Measurements from ENCODE around the gene CLEC18B. TPM values are rescaled to one million over a fixed set of nuclear protein-coding genes. Genes with fewer than 3 reads are reported as not detected.

CLEC18B gene
- total RNA-seq, 1 donor from 2014 or later: 0.30 TPM

DNA sequence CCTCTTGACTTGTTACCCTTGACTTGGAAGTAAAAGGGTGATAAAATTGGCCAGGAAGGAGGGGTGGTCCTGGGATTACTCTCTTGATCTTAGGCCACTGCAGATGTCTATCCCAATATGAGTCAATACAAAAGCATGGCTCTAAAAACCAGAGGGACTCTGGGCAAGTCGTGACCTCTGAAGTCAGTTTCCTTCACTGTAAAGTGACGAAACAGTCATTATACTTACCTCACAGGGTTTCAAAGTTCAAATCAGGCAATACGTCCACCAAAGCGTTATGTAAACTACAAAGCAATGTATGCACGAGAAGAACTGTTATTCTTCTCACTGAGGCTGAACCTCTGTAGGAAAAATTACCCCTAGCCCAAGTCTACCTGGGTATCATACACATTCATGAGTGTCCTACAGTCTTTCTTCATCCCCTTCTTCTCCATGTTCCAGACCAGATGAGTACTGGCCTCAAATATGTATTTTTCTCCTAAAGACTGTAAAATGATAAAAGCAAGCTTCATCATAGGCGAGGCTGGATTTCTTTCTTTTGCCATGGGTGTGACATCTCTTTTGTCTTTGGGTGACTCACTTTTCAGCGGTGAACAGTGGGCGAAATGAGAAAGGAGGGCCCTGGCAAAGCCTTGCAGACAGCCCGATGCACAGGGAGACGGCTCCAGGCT is 34.5 kb upstream of the CLEC18B start:
- peaks cover 93% of the 10 kb centered on the region for H3K36me3 ChIP-seq
- DNase-seq: no peak

DNA sequence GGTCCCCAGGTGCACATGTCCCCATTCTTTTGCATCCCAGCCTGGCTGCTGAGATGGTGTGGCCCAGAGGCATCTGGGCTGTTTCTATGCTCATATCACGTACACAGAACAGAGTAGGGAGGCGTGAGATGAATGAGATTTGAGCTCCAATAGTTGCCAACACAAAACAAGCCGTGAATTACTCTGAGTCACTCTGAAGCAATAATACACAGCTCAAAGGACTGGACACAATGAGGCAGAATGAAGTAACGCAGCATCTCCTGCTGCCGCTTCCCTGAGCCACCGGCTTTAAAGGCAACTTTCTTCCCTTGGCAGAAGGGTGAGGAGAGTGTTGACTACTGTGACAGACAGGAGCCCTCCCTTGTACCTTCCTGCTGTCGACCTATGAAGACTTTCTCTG is 33.9 kb upstream of the CLEC18B start:
- no peaks in the 10 kb centered on the region for H3K27me3 ChIP-seq (ENCODE audit: low read depth)
- peaks cover 13% of the 10 kb centered on the region for H3K4me1 ChIP-seq
- TF ChIP-seq, protein P1, sequence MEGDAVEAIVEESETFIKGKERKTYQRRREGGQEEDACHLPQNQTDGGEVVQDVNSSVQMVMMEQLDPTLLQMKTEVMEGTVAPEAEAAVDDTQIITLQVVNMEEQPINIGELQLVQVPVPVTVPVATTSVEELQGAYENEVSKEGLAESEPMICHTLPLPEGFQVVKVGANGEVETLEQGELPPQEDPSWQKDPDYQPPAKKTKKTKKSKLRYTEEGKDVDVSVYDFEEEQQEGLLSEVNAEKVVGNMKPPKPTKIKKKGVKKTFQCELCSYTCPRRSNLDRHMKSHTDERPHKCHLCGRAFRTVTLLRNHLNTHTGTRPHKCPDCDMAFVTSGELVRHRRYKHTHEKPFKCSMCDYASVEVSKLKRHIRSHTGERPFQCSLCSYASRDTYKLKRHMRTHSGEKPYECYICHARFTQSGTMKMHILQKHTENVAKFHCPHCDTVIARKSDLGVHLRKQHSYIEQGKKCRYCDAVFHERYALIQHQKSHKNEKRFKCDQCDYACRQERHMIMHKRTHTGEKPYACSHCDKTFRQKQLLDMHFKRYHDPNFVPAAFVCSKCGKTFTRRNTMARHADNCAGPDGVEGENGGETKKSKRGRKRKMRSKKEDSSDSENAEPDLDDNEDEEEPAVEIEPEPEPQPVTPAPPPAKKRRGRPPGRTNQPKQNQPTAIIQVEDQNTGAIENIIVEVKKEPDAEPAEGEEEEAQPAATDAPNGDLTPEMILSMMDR (IDR thresholded peaks at IDR 0.05; ENCODE audit: borderline replicate concordance): no peak
- H3K36me3 ChIP-seq: peaks cover 89% of the 10 kb centered on the region
- H3K4me3 ChIP-seq: no peak overlapping the region
- no peak for DNase-seq
- no peaks in the 10 kb centered on the region for H3K9me3 ChIP-seq (replicated peaks)
- intact Hi-C loops (cut with micrococcal nuclease): no loop called here
- no peak overlapping the region for H3K27ac ChIP-seq (replicated peaks)

More for the DNA sequence above, 34.5 kb upstream of the CLEC18B start:
- Histone ChIP-seq H3K9me3 (replicated peaks) (no peaks in the 10 kb centered on the region), H3K4me1 (peaks cover 7% of the 10 kb centered on the region), H3K27me3 (ENCODE audit: low read depth) (no peaks in the 10 kb centered on the region), H3K27ac (replicated peaks) (no peak overlapping the region), H3K4me3 (no peak overlapping the region)
- TF ChIP-seq, protein P1 (IDR thresholded peaks at IDR 0.05; ENCODE audit: borderline replicate concordance): no peak
- intact Hi-C loops (cut with micrococcal nuclease): no loop called here

DNA sequence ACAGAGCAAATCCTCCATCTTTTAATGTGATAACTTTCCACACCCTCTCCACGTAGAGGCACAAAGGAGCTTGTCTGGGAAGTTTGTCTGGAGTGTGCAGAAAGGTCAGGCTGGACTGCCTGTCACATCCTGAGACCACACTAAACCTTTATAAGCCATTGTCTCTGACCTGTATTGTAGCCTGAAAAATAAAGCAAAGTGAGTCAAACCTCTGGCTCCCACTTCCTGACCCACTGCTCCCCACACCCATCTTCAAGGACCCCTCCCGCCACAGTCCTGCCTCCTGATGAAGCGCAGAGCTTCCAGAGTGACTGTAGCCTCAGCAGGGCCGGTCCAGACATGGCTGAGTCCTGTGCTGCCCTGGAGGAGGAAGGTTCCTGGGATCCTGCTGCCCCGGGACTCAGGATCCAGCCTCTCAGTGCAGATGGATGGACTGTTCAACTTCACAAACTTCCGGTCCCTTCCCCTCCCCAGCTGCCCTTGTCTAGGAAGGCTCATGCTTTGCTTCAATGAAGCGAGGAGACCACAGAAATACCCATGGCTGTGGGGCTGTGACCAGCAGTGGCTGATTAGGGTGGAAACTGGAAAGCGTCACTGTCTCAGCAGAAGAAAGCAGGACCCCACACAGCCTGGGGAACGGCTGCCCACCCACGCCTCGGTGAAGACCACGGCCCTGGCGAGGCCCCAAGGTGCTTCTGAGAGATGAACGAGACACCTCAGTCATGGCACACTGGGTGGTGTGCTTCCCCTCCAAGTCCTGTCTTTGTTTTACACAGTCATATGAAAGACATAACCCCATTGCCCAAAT is 30.9 kb upstream of the CLEC18B start:
- intact Hi-C loops (cut with micrococcal nuclease): no loop called here
- peak overlapping the region; percentile 15 for H3K27ac ChIP-seq (replicated peaks)
- no peak overlapping the region for H3K4me3 ChIP-seq
- H3K36me3 ChIP-seq: peaks cover 60% of the 10 kb centered on the region
- H3K4me1 ChIP-seq: peaks cover 41% of the 10 kb centered on the region
- TF ChIP-seq, protein P1 (IDR thresholded peaks at IDR 0.05; ENCODE audit: borderline replicate concordance): no peak
- DNase-seq: no peak
- H3K27me3 ChIP-seq (ENCODE audit: low read depth): no peaks in the 10 kb centered on the region
- H3K9me3 ChIP-seq (replicated peaks): no peaks in the 10 kb centered on the region

DNA sequence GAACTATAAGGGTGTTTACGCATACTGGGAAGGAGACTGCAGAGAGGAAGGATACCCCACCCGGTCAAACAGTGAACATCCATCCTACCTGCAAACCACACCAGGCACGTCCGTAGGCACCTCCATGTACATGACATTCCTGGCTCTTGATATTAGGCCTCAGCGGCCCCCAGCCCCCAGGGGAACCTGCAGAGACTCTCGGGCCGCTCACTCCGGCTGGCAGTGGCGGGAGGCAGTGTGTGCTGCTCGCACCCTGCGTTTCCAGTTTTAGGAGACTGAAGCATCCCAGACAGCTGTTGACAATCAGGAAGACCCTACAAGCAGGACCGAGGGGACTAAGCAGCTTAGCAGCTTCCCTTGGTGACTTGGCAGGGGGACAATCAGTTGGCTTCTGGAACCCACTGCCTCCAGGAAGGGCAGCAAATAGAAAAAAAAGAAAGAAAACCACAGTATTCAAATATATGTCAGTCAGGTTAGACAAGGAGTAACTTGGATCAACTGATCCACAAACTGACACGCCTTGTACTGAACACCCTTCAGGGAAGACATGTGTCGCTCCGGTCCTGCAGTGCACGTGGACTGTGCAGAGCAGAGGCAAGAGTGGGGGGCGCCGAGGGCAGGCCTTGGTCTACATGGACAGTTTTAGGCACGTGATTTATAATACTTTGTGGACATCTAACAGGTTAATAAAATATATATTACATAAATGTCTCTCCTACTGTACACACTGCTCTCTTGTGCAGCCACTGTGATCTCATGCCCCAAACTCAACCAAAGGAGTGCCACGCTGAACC is 29.9 kb upstream of the CLEC18B start:
- TF ChIP-seq, protein P1 (IDR thresholded peaks at IDR 0.05; ENCODE audit: borderline replicate concordance): no peak
- Histone ChIP-seq H3K4me1 (peaks cover 49% of the 10 kb centered on the region), H3K27ac (replicated peaks) (peak overlapping the region; percentile 93), H3K27me3 (ENCODE audit: low read depth) (no peaks in the 10 kb centered on the region), H3K9me3 (replicated peaks) (no peaks in the 10 kb centered on the region), H3K36me3 (peaks cover 50% of the 10 kb centered on the region), H3K4me3 (no peak overlapping the region)
- intact Hi-C loops (cut with micrococcal nuclease): no loop called here
- no peak for DNase-seq

DNA sequence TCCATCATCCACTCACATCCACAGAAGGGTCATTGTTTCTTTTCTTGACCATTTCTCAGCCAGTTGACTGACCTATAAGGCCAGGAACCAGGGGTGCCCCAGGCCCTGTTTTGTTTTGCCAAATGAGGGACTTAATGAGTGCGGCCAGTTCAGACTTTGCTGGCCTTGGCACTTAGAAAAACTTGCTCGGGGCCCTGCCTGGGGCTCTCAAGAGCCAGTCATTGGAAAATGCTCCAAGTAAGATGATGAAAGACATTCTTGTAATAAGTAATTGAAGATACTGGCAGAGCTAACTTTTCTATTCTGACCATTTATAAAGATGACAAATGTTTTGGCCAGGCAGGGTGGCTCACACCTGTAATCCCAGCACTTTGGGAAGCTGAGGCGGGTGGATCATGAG is 29.0 kb upstream of the CLEC18B start:
- intact Hi-C loops (cut with micrococcal nuclease): no loop called here
- TF ChIP-seq, protein P1 (IDR thresholded peaks at IDR 0.05; ENCODE audit: borderline replicate concordance): no peak
- Histone ChIP-seq H3K4me1 (peaks cover 49% of the 10 kb centered on the region), H3K27ac (replicated peaks) (peak overlapping the region; percentile 93), H3K36me3 (peaks cover 40% of the 10 kb centered on the region), H3K4me3 (no peak overlapping the region), H3K9me3 (replicated peaks) (no peaks in the 10 kb centered on the region), H3K27me3 (ENCODE audit: low read depth) (no peaks in the 10 kb centered on the region)
- no peak for DNase-seq
